Right cardiac atrium (tissue), 5 donors: ENCODE data around the gene CLK3. TPM values are rescaled to one million over a fixed set of nuclear protein-coding genes. Genes with fewer than 3 reads are reported as not detected.

Source experiments
- polyA plus RNA-seq: library from polyadenylated mRNA; stranded (reverse); fragments of 200-250 nt; gene quantifications from one replicate; pipeline ENCODE4 v1.2.3, GENCODE V29; 2013
- total RNA-seq, 4 donors: library from RNA; stranded (reverse); fragmentation: NEBNext Ultra II Directional; extraction: Animal tissue kit (Norgen Biotek cat#: 25700); gene quantifications; one replicate each; pipeline ENCODE4 v1.2.1, GENCODE V29; 2021
- donor health status: healthy with polysubstance abuse.
- donor health status: DM: no; HTN: yes; CAD: no.
- donor health status: DM: no; HTN: no; CAD: no.
- donor health status: DM: no; HTN: yes; CAD: no; lungs with severe emphysema.
- donor health status: DM: yes; HTN: yes; CAD: no.

CLK3 gene
- total and polyA plus RNA-seq, 5 donors: 40.0 to 65.1 (median 51.4) TPM

Other genes with a start within 250 kb of the CLK3 start
- gene CYP11A1, start 248.2 kb upstream of the CLK3 start, total RNA-seq: 1 to 10 TPM; 1.1 to 1.7 (median 1.3) TPM
- gene CYP11A1, start 248.2 kb upstream of the CLK3 start, polyA plus RNA-seq: 0.66 TPM
- gene SEMA7A, start 181.9 kb upstream of the CLK3 start, total RNA-seq: 1 to 10 TPM; 1.7 to 3.3 (median 2.2) TPM
- gene SEMA7A, start 181.9 kb upstream of the CLK3 start, polyA plus RNA-seq: 1.8 TPM
- gene UBL7, start 154.7 kb upstream of the CLK3 start, total RNA-seq: 10 to 100 TPM; 35.8 to 59.3 (median 49.8) TPM
- gene UBL7, start 154.7 kb upstream of the CLK3 start, polyA plus RNA-seq: 49.0 TPM
- gene ARID3B, start 74.6 kb upstream of the CLK3 start, total RNA-seq: 1 to 10 TPM; 2.1 to 3.8 (median 2.5) TPM
- 2.1 TPM for gene ARID3B, start 74.6 kb upstream of the CLK3 start, polyA plus RNA-seq
- 10 to 100 TPM; 14.1 to 19.7 (median 17.2) TPM for gene EDC3, start 80.2 kb downstream of the CLK3 start, total RNA-seq
- 8.6 TPM for gene EDC3, start 80.2 kb downstream of the CLK3 start, polyA plus RNA-seq
- gene CYP1A1, start 109.7 kb downstream of the CLK3 start, total RNA-seq: 1 to 10 TPM in 1 of 4 donors, under 1 TPM in 1, not detected in 2; 0.12 to 1.1 TPM
- 0.59 TPM for gene CYP1A1, start 109.7 kb downstream of the CLK3 start, polyA plus RNA-seq
- gene CYP1A2, start 133.0 kb downstream of the CLK3 start, total RNA-seq: not detected
- gene CYP1A2, start 133.0 kb downstream of the CLK3 start, polyA plus RNA-seq: 0.07 TPM
- gene CSK, start 166.2 kb downstream of the CLK3 start, total RNA-seq: 10 to 100 TPM; 52.9 to 68.3 (median 60.9) TPM
- 44.3 TPM for gene CSK, start 166.2 kb downstream of the CLK3 start, polyA plus RNA-seq
- gene LMAN1L, start 197.0 kb downstream of the CLK3 start, total RNA-seq: 100 to 1,000 TPM in 3 of 4 donors, 10 to 100 TPM in 1; 66.2 to 216 (median 131) TPM
- gene LMAN1L, start 197.0 kb downstream of the CLK3 start, polyA plus RNA-seq: 84.7 TPM
- gene CPLX3, start 210.8 kb downstream of the CLK3 start, total RNA-seq: 10 to 100 TPM; 13.0 to 31.0 (median 20.9) TPM
- 13.3 TPM for gene CPLX3, start 210.8 kb downstream of the CLK3 start, polyA plus RNA-seq
- 10 to 100 TPM; 34.9 to 49.3 (median 45.9) TPM for gene ULK3, start 227.3 kb downstream of the CLK3 start, total RNA-seq
- gene ULK3, start 227.3 kb downstream of the CLK3 start, polyA plus RNA-seq: 35.0 TPM